ENCODE data around the gene GPR149.

DNA sequence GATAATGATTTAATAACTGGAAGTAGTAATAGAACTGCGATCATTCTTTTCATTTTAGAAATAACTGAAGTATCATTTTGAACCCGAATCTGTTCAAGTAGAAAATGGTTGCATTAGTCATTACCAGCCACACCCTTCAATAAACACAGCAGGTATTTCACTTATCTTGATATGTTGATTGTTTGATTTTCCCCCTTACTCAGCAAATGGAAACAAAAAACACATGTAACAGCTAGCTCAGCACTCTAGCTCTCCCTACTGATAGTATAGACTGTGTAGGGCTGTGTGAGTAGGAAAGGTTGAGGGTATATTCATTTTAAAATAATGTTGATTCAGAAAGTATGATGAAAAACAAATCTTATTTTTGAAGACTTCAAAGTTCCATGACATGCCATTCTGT is 1.1 kb upstream of the GPR149 start:
- TF ChIP-seq, protein P1, sequence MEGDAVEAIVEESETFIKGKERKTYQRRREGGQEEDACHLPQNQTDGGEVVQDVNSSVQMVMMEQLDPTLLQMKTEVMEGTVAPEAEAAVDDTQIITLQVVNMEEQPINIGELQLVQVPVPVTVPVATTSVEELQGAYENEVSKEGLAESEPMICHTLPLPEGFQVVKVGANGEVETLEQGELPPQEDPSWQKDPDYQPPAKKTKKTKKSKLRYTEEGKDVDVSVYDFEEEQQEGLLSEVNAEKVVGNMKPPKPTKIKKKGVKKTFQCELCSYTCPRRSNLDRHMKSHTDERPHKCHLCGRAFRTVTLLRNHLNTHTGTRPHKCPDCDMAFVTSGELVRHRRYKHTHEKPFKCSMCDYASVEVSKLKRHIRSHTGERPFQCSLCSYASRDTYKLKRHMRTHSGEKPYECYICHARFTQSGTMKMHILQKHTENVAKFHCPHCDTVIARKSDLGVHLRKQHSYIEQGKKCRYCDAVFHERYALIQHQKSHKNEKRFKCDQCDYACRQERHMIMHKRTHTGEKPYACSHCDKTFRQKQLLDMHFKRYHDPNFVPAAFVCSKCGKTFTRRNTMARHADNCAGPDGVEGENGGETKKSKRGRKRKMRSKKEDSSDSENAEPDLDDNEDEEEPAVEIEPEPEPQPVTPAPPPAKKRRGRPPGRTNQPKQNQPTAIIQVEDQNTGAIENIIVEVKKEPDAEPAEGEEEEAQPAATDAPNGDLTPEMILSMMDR (IDR thresholded peaks at IDR 0.05): no peak
- TF ChIP-seq POLR2A (IDR thresholded peaks at IDR 0.05): no peak
